Measurements from ENCODE around the gene OPHN1.

OPHN1 gene

GRCh38 chrX:68203646-68204045, 229.6 kb downstream of the OPHN1 start:
- Histone ChIP-seq H3K9me3 (ENCODE audit: control insufficient read depth, insufficient read depth, low read length) (no peaks in the 10 kb centered on the region), H3K4me1 (ENCODE audit: control insufficient read depth, low read length) (no peaks in the 10 kb centered on the region), H3K27ac (ENCODE audit: low read depth, low read length) (no peak overlapping the region), H4K20me1 (ENCODE audit: control insufficient read depth, insufficient read depth, low read depth, low read length) (no peaks in the 10 kb centered on the region), H3K36me3 (ENCODE audit: control insufficient read depth, low read length) (no peaks in the 10 kb centered on the region), H3F3A (ENCODE audit: control insufficient read depth, insufficient read depth) (no peaks in the 10 kb centered on the region), H3K4me2 (ENCODE audit: low read length) (no peak overlapping the region), H3K79me2 (ENCODE audit: control insufficient read depth, low read length) (no peaks in the 10 kb centered on the region), H3K9me2 (replicated peaks; ENCODE audit: control insufficient read depth, low read length) (no peaks in the 10 kb centered on the region), H3K4me3 (ENCODE audit: low read length) (no peak overlapping the region), H3K27me3 (ENCODE audit: control insufficient read depth, low read length) (no peaks in the 10 kb centered on the region)
- TF ChIP-seq CTCF (IDR thresholded peaks at IDR 0.05; ENCODE audit: low read depth, low read length, poor library complexity, severe bottlenecking) (no peak), EZH2phosphoT487 (IDR thresholded peaks at IDR 0.05; ENCODE audit: borderline replicate concordance, low read length) (no peak)

GRCh38 chrX:68203211-68203610, 230.1 kb downstream of the OPHN1 start:
- no peak overlapping the region for H3K27ac ChIP-seq (ENCODE audit: low read depth, low read length)
- H3K79me2 ChIP-seq (ENCODE audit: control insufficient read depth, low read length) = no peaks in the 10 kb centered on the region
- H3K4me1 ChIP-seq (ENCODE audit: control insufficient read depth, low read length) = no peaks in the 10 kb centered on the region
- no peak overlapping the region for H3K4me3 ChIP-seq (ENCODE audit: low read length)
- H3K36me3 ChIP-seq (ENCODE audit: control insufficient read depth, low read length) = no peaks in the 10 kb centered on the region
- no peak for TF ChIP-seq CTCF (IDR thresholded peaks at IDR 0.05; ENCODE audit: low read depth, low read length, poor library complexity, severe bottlenecking)
- H3K4me2 ChIP-seq (ENCODE audit: low read length) = no peak overlapping the region
- no peaks in the 10 kb centered on the region for H3F3A ChIP-seq (ENCODE audit: control insufficient read depth, insufficient read depth)
- no peaks in the 10 kb centered on the region for H3K9me2 ChIP-seq (replicated peaks; ENCODE audit: control insufficient read depth, low read length)
- no peaks in the 10 kb centered on the region for H3K9me3 ChIP-seq (ENCODE audit: control insufficient read depth, insufficient read depth, low read length)
- H4K20me1 ChIP-seq (ENCODE audit: control insufficient read depth, insufficient read depth, low read depth, low read length) = no peaks in the 10 kb centered on the region
- H3K27me3 ChIP-seq (ENCODE audit: control insufficient read depth, low read length) = no peaks in the 10 kb centered on the region

GRCh38 chrX:68199062-68199848, 234.0 kb downstream of the OPHN1 start:
- H3F3A ChIP-seq (ENCODE audit: control insufficient read depth, insufficient read depth) = no peaks in the 10 kb centered on the region
- H3K9me2 ChIP-seq (replicated peaks; ENCODE audit: control insufficient read depth, low read length) = no peaks in the 10 kb centered on the region
- no peak overlapping the region for H3K4me3 ChIP-seq (ENCODE audit: low read length)
- no peak overlapping the region for H3K4me2 ChIP-seq (ENCODE audit: low read length)
- no peaks in the 10 kb centered on the region for H3K9me3 ChIP-seq (ENCODE audit: control insufficient read depth, insufficient read depth, low read length)
- TF ChIP-seq CTCF (IDR thresholded peaks at IDR 0.05; ENCODE audit: low read depth, low read length, poor library complexity, severe bottlenecking) (no peak), EZH2phosphoT487 (IDR thresholded peaks at IDR 0.05; ENCODE audit: borderline replicate concordance, low read length) (no peak)
- H3K27me3 ChIP-seq (ENCODE audit: control insufficient read depth, low read length) = no peaks in the 10 kb centered on the region
- H3K4me1 ChIP-seq (ENCODE audit: control insufficient read depth, low read length) = no peaks in the 10 kb centered on the region
- no peaks in the 10 kb centered on the region for H3K79me2 ChIP-seq (ENCODE audit: control insufficient read depth, low read length)
- H4K20me1 ChIP-seq (ENCODE audit: control insufficient read depth, insufficient read depth, low read depth, low read length) = no peaks in the 10 kb centered on the region
- no peaks in the 10 kb centered on the region for H3K36me3 ChIP-seq (ENCODE audit: control insufficient read depth, low read length)
- no peak overlapping the region for H3K27ac ChIP-seq (ENCODE audit: low read depth, low read length)

Data from DOHH2 (cell line).